Cardiac septum (tissue), 1 donor: Measurements from ENCODE around the gene FRMD3. TPM values are rescaled to one million over a fixed set of nuclear protein-coding genes. Genes with fewer than 3 reads are reported as not detected.

ENCODE experiments used
- DNase-seq: peaks from one replicate; pipeline ENCODE4 v3.0.0-alpha.2; 2020; ENCODE audit warnings: low spot score
- intact Hi-C: fragments of 100-400 bp; cut with DNase I; formaldehyde crosslinking; loops from one replicate; pipeline ENCODE4 v1.14.0; 2022
- total RNA-seq: library from RNA; stranded (reverse); fragmentation: NEBNext Ultra II Directional; extraction: Animal tissue kit (Norgen Biotek cat#: 25700); gene quantifications from one replicate; pipeline ENCODE4 v1.2.1, GENCODE V29; 2021
- donor health status: DM: no; HTN: no; CAD: no.

FRMD3 gene
- total RNA-seq, 1 donor from 2014 or later, result 123 TPM

DNA sequence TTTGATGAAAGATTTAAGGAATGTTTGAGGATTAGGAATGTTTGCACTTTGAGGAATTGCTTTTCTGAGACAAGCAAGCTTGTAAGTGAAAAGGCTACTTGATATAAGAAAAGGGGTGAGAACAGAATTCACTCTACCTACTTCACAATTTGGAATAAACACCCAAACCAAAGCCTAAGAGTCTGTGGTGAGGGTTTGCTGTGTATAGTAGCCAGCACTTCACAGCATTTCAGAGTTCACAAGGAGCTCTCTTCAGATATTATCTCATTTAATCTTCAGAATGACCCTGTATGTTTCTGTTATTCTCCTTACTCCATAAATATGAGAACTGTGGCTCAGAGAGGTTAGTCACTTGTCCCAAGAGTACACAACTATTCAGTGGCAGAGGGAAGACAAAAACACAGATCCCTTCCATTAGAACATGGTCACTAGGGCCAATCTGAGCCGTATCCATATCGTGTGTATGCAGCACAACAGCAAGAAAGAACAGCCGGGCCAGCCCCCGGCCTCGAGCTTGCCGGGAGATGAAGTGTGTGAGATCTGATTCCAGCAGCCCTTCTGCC, 92.4 kb downstream of the FRMD3 start:
- intact Hi-C loops, result loop anchor here (10.0 kb wide), 1 partner anchor 259 kb away; the partner anchor contains the start of gene UBQLN1
- DNase-seq, result no peak

DNA sequence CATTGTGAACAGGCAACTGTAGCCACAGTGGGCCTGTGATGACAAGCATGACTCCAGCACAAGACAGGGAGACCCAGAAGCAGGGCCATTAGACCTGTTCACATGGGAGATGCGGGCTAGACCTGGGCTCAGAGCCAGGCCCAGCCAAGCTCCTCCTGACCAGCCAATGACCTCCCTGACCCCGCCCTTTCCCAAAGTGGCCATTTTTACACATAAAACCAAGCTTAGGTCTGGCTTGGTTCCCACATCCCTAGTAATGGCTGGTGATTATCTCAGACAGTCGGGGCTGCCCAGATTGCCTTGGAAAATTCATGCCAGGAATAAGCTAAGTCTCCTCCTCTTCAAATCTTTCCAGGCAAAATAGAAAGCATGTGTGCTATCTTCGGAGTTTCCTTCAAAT, 94.1 kb downstream of the FRMD3 start:
- no peak for DNase-seq
- intact Hi-C loops, result loop anchor here (10.0 kb wide), 1 partner anchor 261 kb away; the partner anchor contains the start of gene UBQLN1

- no peak for DNase-seq
- intact Hi-C loops, result loop anchor here (10.0 kb wide), 1 partner anchor 263 kb away; the partner anchor contains the start of gene UBQLN1
Measured at GRCh38 chr9:83441390-83441789, 96.8 kb downstream of the FRMD3 start.

GRCh38 chr9:83440641-83441040, 97.6 kb downstream of the FRMD3 start:
- DNase-seq, result no peak
- intact Hi-C loops, result loop anchor here (10.0 kb wide), 1 partner anchor 264 kb away; the partner anchor contains the start of gene UBQLN1

DNA sequence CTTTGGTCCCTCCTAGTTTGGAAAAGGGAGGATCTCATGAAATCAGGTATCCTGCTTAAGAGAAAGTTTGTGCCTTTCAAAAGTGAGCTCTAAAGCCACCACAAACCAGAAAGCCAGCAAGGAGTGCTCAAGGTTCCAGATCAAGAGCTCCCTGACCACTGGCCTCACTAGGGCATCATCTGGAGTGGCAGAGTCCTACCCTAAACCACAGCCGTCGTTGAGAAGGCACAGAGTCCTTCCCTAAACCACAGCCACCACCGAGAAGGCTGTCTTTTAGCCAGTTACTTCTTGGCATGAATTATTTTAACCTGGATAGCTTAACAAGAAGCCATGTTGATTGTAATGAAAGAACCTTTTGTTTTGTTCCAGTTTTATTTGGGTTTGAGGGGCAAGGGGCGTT, 102.9 kb downstream of the FRMD3 start:
- no peak for DNase-seq
- intact Hi-C loops, result no loop called here

- intact Hi-C loops, result loop anchor here (5.0 kb wide), 1 partner anchor 103 kb away; the partner anchor contains the start of gene FRMD3
- DNase-seq, result no peak
Measured at GRCh38 chr9:83434254-83434653, 103.9 kb downstream of the FRMD3 start.

GRCh38 chr9:83433846-83434245, 104.4 kb downstream of the FRMD3 start:
- no peak for DNase-seq
- intact Hi-C loops, result loop anchor here (5.0 kb wide), 1 partner anchor 103 kb away; the partner anchor contains the start of gene FRMD3

GRCh38 chr9:83432877-83433550, 105.2 kb downstream of the FRMD3 start:
- DNase-seq, result no peak
- intact Hi-C loops, result loop anchor here (5.0 kb wide), 1 partner anchor 104 kb away; the partner anchor contains the start of gene FRMD3

DNA sequence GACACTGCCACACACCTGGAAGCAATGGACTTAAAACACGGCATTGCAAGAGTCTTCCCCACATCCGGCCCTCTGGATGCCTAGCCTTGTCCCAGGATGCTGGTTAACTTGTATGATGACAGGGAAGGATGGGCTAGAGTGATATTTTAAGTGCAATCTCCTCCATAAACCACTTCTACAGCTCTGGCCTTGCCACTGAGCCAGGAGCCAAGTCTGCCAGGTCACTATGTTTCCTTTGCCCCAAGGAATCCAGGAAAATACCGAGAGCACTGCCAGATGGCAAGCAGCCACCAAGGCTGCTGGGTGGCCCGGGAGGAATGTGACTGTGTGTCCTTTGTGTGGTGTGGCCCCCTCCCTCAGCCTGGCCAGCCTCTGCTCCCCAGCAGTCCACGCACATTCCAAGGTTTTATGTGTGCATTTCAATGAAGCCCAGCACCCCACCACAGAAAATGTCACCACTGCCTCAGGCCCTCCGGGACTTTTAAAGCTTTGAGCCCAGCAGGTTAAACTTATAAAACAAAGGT, 106.0 kb downstream of the FRMD3 start:
- intact Hi-C loops, result loop anchor here (5.0 kb wide), 1 partner anchor 105 kb away; the partner anchor contains the start of gene FRMD3
- peak; percentile 81 for DNase-seq

DNA sequence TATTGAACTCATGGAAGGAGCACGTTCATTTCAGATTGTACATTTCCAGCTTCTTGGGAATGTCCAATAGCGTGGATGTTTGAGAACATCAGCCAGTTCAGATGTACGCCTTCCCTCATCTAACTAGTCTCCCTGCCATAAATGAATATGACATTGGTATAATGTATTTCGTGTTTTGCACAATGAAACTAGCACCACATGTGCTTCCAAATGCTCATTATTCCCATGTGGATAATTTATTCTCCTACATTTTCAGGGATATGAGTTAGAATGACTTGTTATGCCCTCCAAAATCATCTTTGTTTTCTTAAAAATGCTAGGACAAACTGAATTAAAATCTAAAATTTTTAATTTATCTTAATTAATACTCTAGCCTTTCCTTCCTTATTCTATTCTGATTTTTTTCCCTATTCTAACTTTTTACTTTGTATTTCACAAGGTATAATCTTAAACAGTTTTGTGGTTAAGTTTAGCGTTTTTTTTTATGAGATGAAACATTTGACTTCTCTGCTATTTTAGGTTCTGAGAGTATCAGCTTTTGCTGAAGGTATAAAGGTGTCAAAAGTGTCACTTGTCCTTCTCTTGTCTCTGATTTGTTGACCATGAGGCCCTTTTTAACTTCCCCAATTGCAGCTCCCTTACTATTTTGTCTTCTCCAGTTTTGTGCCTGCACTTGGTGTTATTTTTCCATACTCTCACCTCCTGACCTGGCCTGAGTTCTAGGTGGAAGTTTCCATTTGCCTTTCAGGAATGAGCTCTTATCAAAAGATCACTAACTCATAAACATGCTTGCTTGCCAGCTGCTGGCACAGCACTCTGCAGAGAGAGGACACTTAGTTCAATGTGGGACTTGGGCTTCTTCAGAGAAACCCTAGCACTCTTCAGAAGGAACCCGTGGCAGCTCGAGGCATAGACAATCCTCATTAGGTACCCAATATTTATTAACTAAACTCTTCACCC, 106.8 kb downstream of the FRMD3 start:
- no peak for DNase-seq
- intact Hi-C loops, result loop anchor here (5.0 kb wide), 1 partner anchor 106 kb away; the partner anchor contains the start of gene FRMD3

- intact Hi-C loops, result loop anchor here (5.0 kb wide), 1 partner anchor 107 kb away; the partner anchor contains the start of gene FRMD3
- DNase-seq, result no peak
Measured at GRCh38 chr9:83430681-83431080, 107.5 kb downstream of the FRMD3 start.

- no peak for DNase-seq
- intact Hi-C loops, result no loop called here
Measured at GRCh38 chr9:83429229-83429628, 109.0 kb downstream of the FRMD3 start.

DNA sequence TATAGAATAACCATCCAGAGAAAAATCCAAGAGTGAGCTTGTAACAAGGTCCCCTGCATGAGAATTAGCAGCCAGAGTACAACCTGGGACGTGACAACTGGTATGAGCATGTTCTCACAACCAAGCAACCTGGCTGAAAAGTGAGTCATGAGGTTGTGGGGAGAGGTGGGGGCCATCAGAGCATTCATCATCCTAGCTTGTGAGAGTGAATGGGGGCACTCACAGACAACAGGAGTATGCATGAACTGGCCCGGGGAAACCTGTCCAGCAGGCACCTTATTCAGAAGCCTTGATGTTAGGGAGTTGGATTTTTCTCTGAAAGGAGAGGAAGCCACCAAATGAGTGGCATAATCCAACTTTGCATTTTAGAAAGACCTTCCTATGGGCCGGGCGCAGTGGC, 113.0 kb downstream of the FRMD3 start:
- intact Hi-C loops, result no loop called here
- DNase-seq, result no peak

GRCh38 chr9:83424831-83425230, 113.4 kb downstream of the FRMD3 start:
- intact Hi-C loops, result no loop called here
- no peak for DNase-seq

- DNase-seq, result no peak
- intact Hi-C loops, result no loop called here
Measured at GRCh38 chr9:83423815-83424707, 114.1 kb downstream of the FRMD3 start.

- DNase-seq, result no peak
Measured at GRCh38 chr9:83422527-83422926, 115.7 kb downstream of the FRMD3 start.

GRCh38 chr9:83420486-83420885, 117.7 kb downstream of the FRMD3 start:
- intact Hi-C loops, result no loop called here
- no peak for DNase-seq

More at GRCh38 chr9:83422527-83422926, 115.7 kb downstream of the FRMD3 start:
- intact Hi-C loops, result no loop called here

DNA sequence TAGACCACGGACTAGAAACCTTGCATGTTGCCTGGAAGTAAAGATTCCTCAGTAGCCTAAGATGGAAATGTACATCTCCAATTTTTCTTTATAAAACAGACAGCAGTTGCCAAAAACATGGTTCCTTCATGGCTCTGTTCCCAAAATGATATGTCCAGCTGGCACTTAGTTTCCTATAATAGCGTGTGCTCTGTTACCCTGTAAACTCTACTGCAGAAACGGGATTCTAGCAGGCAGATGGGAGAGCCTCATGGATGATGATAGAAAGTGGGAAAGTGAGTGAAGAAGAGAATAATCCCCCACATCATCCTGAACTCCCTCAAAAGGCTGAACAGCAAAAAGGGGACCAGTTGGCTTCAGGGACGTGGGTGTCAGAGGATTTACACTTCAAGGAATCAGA, 118.2 kb downstream of the FRMD3 start:
- intact Hi-C loops, result no loop called here
- no peak for DNase-seq
